SK-N-SH (cell line): ENCODE results near the gene MIPOL1. TPM values are rescaled to one million over a fixed set of nuclear protein-coding genes. Genes with fewer than 3 reads are reported as not detected.
"Not testable (repeated sequence)": the region's sequence is repeated elsewhere in the genome, so short reads cannot be mapped to it uniquely, and the experiment has no call there.

Source experiments
- CTCF ChIA-PET: fragments of 300-600, 350-600 bp; formaldehyde crosslinking; extraction: SDS; loops from one replicate; lab custom pipeline; 2021; lab: Yijun Ruan, JAX
- POLR2A ChIA-PET: fragments of 350-600 bp; sonication (Branson Sonifier 250); formaldehyde crosslinking; extraction: SDS; loops from one replicate; lab custom pipeline; 2020; ENCODE audit warnings: antibody characterized with exemption, inconsistent platforms; lab: Yijun Ruan, JAX
- DNase-seq: peaks from one replicate; pipeline ENCODE4 v3.0.0; 2012
- H2AFZ ChIP-seq: fragments of 200-600 bp; sonication (generic); 2 replicates; pipeline ENCODE4 v1.8.1; 2016; ENCODE audit warnings: antibody characterized with exemption, mild to moderate bottlenecking, low read depth
- H3F3A ChIP-seq: fragments of 200-600 bp; sonication (generic); replicated peaks from 2 replicates; pipeline ENCODE3; 2016; ENCODE audit warnings: antibody characterized with exemption, mild to moderate bottlenecking; ENCODE audit not compliant: insufficient read depth
- H3K27ac ChIP-seq, 2 experiments: fragments of 200-500 bp in 1 of 2; fragments of 200-600 bp in 1 of 2; sonication (Bioruptor generic) in 1 of 2; sonication (generic), shearing (Covaris generic) in 1 of 2; 2 replicates each; pipeline versions ENCODE4 v1.5.1 to v1.6.1; 2014 to 2016; ENCODE audit warnings: low read depth in 2 of 2, inconsistent platforms in 1 of 2, low read length in 1 of 2, mild to moderate bottlenecking in 1 of 2, mixed read lengths in 1 of 2
- H3K27me3 ChIP-seq: fragments of 200-600 bp; sonication (generic), shearing (Covaris generic); 2 replicates; pipeline ENCODE4 v1.6.1; 2016; ENCODE audit warnings: mixed run types; ENCODE audit not compliant: insufficient read depth
- H3K36me3 ChIP-seq, 2 experiments: fragments of 200-500 bp in 1 of 2; fragments of 200-600 bp in 1 of 2; sonication (Bioruptor generic) in 1 of 2; sonication (generic) in 1 of 2; replicated peaks in 1 of 2; 2 replicates each; pipeline versions ENCODE3 to v1.5.1; 2014 to 2016; ENCODE audit warnings: low read length in 1 of 2, mild to moderate bottlenecking in 1 of 2; ENCODE audit not compliant: insufficient read depth in 2 of 2, control insufficient read depth in 1 of 2
- H3K4me1 ChIP-seq, 2 experiments: fragments of 200-500 bp in 1 of 2; fragments of 200-600 bp in 1 of 2; sonication (Bioruptor generic) in 1 of 2; sonication (generic), shearing (Covaris generic) in 1 of 2; 2 replicates each; pipeline versions ENCODE4 v1.5.1 to v1.6.1; 2014 to 2016; ENCODE audit warnings: low read depth in 1 of 2, low read length in 1 of 2, mixed run types in 1 of 2; ENCODE audit not compliant: insufficient read depth in 2 of 2, control insufficient read depth in 1 of 2
- H3K4me2 ChIP-seq: fragments of 200-600 bp; sonication (generic), shearing (Covaris generic); 2 replicates; pipeline ENCODE4 v1.6.1; 2017; ENCODE audit warnings: mixed run types
- H3K4me3 ChIP-seq, 2 experiments: fragments of 200-500 bp in 1 of 2; fragments of 200-600 bp in 1 of 2; sonication (Bioruptor generic) in 1 of 2; sonication (generic), shearing (Covaris generic) in 1 of 2; 2 replicates each; pipeline versions ENCODE4 v1.5.1 to v1.8.1; 2014 to 2016; ENCODE audit warnings: low read depth in 2 of 2, inconsistent platforms in 1 of 2, low read length in 1 of 2, mild to moderate bottlenecking in 1 of 2, mixed read lengths in 1 of 2, moderate library complexity in 1 of 2
- H3K79me2 ChIP-seq: fragments of 200-600 bp; sonication (generic); 2 replicates; pipeline ENCODE4 v1.8.1; 2017; ENCODE audit warnings: mild to moderate bottlenecking; ENCODE audit not compliant: insufficient read depth
- H3K9ac ChIP-seq: fragments of 200-600 bp; sonication (generic); 2 replicates; pipeline ENCODE4 v1.6.1; 2017; ENCODE audit warnings: mixed run types
- H3K9me2 ChIP-seq: fragments of 200-600 bp; sonication (generic); 2 replicates; pipeline ENCODE4 v1.6.1; 2017; ENCODE audit warnings: mixed run types
- H3K9me3 ChIP-seq: fragments of 200-600 bp; sonication (generic); 2 replicates; pipeline ENCODE4 v1.6.1; 2017; ENCODE audit warnings: mixed run types, mild to moderate bottlenecking, moderate library complexity
- H4K20me1 ChIP-seq: fragments of 200-600 bp; sonication (generic); 2 replicates; pipeline ENCODE4 v1.6.1; 2017; ENCODE audit warnings: mild to moderate bottlenecking, mixed run types; ENCODE audit not compliant: insufficient read depth
- FOXM1 ChIP-seq: IDR thresholded peaks from 2 replicates; pipeline ENCODE4 v1.4.0; 2012; ENCODE audit warnings: low read depth, mild to moderate bottlenecking
- MXI1 ChIP-seq: IDR thresholded peaks from 2 replicates; pipeline ENCODE4 v1.6.1; 2012; ENCODE audit warnings: mild to moderate bottlenecking, low read depth, low read length, improper control_type of control experiment
- NFIC ChIP-seq: IDR thresholded peaks from 2 replicates; pipeline ENCODE4 v1.4.0; 2012; ENCODE audit warnings: borderline replicate concordance
- RAD21 ChIP-seq: IDR thresholded peaks from 2 replicates; pipeline ENCODE4 v1.6.1; 2012; ENCODE audit warnings: mild to moderate bottlenecking, low read length
- SIN3A ChIP-seq: IDR thresholded peaks from 2 replicates; pipeline ENCODE4 v1.6.1; 2012; ENCODE audit warnings: low read depth, mild to moderate bottlenecking, low read length, moderate library complexity, borderline replicate concordance
- WGBS: methylation state at CpG from one replicate; pipeline ENCODE4 v1.1.6; 2017; ENCODE audit warnings: low lambda C conversion rate; 5-methylcytosine and 5-hydroxymethylcytosine counted together
- polyA plus RNA-seq, 3 experiments: library from polyadenylated mRNA; depleted of rRNA; stranded (reverse); fragments of >200 nt; gene quantifications; 2 replicates each; pipeline ENCODE4 v1.2.3, GENCODE V29; 2012
- TF ChIP-seq, protein P1 (sequence below): fragments of 150-350 bp; IDR thresholded peaks from 2 replicates; pipeline ENCODE4 v1.6.1; 2016; ENCODE audit warnings: mild to moderate bottlenecking, low read depth, low read length
- TF ChIP-seq, protein P2 (sequence below): IDR thresholded peaks from 2 replicates; pipeline ENCODE4; 2012

The MIPOL1 gene
- polyA plus RNA-seq, 1 of the 3 experiments (the other 2 are of a cell fraction) = 0.23 TPM

DNA sequence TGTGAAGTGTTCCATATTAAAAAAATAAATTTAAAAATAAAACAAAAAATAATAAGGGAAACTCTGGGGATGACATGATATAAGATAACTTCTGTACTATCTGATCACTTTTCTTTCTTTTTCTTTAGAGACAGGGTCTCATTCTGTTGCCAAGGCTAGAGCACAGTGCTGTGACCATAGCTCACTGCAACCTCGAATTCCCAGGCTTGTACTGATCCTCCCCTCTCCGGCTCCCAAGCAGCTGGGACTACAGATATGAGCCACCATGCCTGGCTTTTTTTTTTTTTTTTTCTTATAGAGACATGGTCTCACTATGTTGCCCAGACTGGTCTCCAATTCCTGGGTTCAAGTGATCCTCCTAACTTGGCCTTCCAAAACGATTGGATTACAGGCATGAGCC lies 10.4 kb upstream of the MIPOL1 start:
- H3K27me3 ChIP-seq = no peaks in the 10 kb centered on the region
- WGBS = 14% methylated on average over 3 of the region's 3 CpGs
- H3K36me3 ChIP-seq = no peaks in the 10 kb centered on the region
- DNase-seq = no peak
- H2AFZ ChIP-seq = no peak overlapping the region
- no peaks in the 10 kb centered on the region for H3F3A ChIP-seq
- H3K9me2 ChIP-seq = no peaks in the 10 kb centered on the region
- no peak overlapping the region for H3K9ac ChIP-seq
- CTCF ChIA-PET = no interaction called here
- H3K9me3 ChIP-seq = no peaks in the 10 kb centered on the region
- H4K20me1 ChIP-seq = no peaks in the 10 kb centered on the region
- H3K79me2 ChIP-seq = no peaks in the 10 kb centered on the region
- no peak overlapping the region for H3K4me3 ChIP-seq
- H3K4me1 ChIP-seq = no peaks in the 10 kb centered on the region
- no peak overlapping the region for H3K4me2 ChIP-seq
- POLR2A ChIA-PET = no interaction called here
- no peak for TF ChIP-seq MXI1
- TF ChIP-seq FOXM1 = no peak
- TF ChIP-seq, protein P1, sequence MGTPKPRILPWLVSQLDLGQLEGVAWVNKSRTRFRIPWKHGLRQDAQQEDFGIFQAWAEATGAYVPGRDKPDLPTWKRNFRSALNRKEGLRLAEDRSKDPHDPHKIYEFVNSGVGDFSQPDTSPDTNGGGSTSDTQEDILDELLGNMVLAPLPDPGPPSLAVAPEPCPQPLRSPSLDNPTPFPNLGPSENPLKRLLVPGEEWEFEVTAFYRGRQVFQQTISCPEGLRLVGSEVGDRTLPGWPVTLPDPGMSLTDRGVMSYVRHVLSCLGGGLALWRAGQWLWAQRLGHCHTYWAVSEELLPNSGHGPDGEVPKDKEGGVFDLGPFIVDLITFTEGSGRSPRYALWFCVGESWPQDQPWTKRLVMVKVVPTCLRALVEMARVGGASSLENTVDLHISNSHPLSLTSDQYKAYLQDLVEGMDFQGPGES = no peak
- TF ChIP-seq RAD21 = no peak
- no peak for TF ChIP-seq NFIC
- TF ChIP-seq SIN3A = no peak
- TF ChIP-seq, protein P2, sequence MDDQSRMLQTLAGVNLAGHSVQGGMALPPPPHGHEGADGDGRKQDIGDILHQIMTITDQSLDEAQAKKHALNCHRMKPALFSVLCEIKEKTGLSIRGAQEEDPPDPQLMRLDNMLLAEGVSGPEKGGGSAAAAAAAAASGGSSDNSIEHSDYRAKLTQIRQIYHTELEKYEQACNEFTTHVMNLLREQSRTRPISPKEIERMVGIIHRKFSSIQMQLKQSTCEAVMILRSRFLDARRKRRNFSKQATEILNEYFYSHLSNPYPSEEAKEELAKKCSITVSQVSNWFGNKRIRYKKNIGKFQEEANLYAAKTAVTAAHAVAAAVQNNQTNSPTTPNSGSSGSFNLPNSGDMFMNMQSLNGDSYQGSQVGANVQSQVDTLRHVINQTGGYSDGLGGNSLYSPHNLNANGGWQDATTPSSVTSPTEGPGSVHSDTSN = no peak
- no peak overlapping the region for H3K27ac ChIP-seq

DNA sequence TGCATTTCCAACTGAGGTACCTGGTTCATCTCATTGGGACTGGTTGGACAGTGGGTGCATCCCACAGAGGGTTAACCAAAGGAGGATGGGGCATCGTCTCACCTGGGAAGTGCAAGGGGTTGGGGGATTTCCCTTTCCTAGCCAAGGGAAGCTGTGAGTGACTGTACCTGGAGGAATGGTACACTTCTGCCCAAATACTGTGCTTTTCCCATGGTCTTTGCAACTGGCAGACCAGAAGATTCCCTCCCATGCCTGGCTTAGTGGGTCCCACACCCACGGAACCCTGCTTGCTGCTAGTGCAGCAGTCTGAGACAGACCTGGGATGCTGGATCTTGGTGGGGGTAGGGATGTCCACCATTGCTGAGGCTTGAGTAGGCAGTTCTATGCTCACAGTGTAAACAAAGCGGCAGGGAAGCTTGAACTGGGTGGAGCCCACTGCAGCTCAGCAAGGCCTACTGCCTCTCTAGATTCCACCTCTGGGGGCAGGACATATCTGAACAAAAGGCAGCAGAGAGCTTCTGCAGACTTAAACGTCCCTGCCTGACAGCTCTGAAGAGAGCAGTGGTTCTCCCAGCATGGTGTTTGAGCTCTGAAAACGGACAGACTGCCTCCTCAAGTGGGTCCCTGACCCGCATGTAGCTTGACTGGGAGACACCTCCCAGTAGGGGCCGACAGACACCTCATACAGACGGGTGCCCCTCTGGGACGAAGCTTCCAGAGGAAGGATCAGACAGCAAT lies 9.7 kb upstream of the MIPOL1 start:
- H3K79me2 ChIP-seq, POLR2A ChIA-PET, H3K9me3 ChIP-seq, H3F3A ChIP-seq, H3K27me3 ChIP-seq, CTCF ChIA-PET, H3K9ac ChIP-seq, H3K4me2 ChIP-seq, H3K4me1 ChIP-seq, H4K20me1 ChIP-seq, H3K9me2 ChIP-seq, DNase-seq, H3K36me3 ChIP-seq, H3K4me3 ChIP-seq, H2AFZ ChIP-seq, H3K27ac ChIP-seq: not testable (repeated sequence)
- WGBS = no CpG with 5 or more reads among the region's 9 CpGs

DNA sequence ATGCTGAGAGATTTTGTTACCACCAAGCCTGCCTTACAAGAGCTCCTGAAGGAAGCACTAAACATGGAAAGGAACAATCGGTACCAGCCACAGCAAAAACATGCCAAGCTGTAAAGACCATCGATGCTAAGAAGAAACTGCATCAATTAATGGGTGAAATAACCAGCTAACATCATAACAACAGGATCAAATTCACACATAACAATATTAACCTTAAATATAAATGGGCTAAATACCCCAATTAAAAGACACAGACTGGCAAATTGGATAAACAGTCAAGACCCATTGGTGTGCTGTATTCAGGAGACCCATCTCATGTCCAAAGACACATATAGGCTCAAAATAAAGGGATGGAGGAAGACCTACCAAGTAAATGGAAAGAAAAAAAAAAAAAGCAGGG lies 8.0 kb upstream of the MIPOL1 start:
- H3K27me3 ChIP-seq, H4K20me1 ChIP-seq, POLR2A ChIA-PET, H3K36me3 ChIP-seq, H3K4me3 ChIP-seq, H3K9me3 ChIP-seq, H3K9ac ChIP-seq, CTCF ChIA-PET, H3F3A ChIP-seq, H3K9me2 ChIP-seq, H2AFZ ChIP-seq, H3K4me2 ChIP-seq, H3K4me1 ChIP-seq, DNase-seq, H3K79me2 ChIP-seq, H3K27ac ChIP-seq: not testable (repeated sequence)
- 6% methylated on average over 2 of the region's 2 CpGs for WGBS
